ENCODE measurements around the gene ACD. TPM values are rescaled to one million over a fixed set of nuclear protein-coding genes. Genes with fewer than 3 reads are reported as not detected.

The ACD gene
- total RNA-seq, 2 donors from 2014 or later: 29.5 to 38.7 TPM

DNA sequence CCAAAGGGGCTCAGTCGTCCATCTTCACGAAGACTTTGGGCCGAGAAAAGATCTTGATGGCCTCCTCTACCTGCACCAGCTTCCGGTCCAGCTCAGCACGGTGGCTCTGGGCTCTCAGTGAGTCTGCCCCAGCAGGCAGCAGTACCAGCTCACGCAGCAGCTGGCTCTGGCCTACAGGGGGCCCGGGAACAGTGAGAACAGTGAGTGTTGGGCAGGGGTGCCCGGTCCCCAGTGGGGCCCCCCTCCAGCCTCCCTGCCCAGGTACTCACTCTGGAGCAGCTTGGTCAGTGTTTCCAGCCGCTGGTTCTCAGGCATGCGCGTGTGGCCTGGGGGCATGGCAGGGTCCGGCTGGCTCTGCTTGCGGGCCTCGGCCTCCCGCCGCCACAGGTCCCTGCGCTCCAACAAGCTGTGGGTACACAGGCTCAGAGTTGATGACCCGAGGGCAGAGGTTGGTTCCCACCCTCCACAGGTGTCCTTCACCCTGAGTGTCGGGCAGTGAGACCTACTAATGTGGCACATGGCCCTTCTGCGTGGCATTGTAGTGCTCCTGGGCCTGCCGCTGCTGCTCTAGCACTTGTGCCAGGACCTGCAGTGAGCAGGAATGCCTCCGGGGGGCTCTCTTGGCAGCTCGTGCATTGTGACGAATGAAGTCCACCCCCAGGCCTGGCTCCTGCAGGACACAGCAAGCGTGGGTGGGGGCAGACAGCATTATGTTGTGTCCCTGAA is 3.3 kb upstream of the ACD start:
- H3K4me1 Mint-ChIP-seq: peaks cover 34% of the 10 kb centered on the region
- ATAC-seq: no peak
- H3K36me3 Mint-ChIP-seq (ENCODE audit: low read depth): no peaks in the 10 kb centered on the region

DNA sequence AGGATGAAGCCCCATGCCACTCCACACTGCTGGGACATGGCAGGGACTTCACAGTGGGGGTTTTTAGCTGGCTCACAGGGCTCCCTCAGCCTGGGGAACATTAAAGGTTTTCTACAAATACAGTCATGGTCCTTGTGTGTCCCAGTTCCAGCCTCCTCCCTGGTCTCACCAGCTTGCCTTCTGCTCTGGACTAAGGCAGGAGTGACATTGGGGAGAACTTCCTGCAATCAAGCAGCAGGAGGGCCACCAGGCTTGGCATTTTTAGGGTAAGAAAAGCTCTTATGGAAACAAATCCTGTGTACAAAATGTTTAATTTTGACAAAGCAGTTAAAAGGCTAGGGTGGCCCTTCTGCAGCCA is 2.6 kb upstream of the ACD start:
- Mint-ChIP-seq H3K27me3 (no peaks in the 10 kb centered on the region), H3K4me3 (no peak overlapping the region), H3K36me3 (ENCODE audit: low read depth) (no peaks in the 10 kb centered on the region), H3K4me1 (peaks cover 34% of the 10 kb centered on the region), H3K27ac (no peak overlapping the region)
- no peaks in the 10 kb centered on the region for H3K9me3 ChIP-seq (ENCODE audit: control insufficient read depth, low read length, poor library complexity, severe bottlenecking)
- DNase-seq: no peak
- no peak for ATAC-seq

More for the DNA sequence above, 3.3 kb upstream of the ACD start:
- no peak for DNase-seq
- Mint-ChIP-seq H3K27me3 (no peaks in the 10 kb centered on the region), H3K27ac (no peak overlapping the region), H3K4me3 (no peak overlapping the region)
- no peaks in the 10 kb centered on the region for H3K9me3 ChIP-seq (ENCODE audit: control insufficient read depth, low read length, poor library complexity, severe bottlenecking)

DNA sequence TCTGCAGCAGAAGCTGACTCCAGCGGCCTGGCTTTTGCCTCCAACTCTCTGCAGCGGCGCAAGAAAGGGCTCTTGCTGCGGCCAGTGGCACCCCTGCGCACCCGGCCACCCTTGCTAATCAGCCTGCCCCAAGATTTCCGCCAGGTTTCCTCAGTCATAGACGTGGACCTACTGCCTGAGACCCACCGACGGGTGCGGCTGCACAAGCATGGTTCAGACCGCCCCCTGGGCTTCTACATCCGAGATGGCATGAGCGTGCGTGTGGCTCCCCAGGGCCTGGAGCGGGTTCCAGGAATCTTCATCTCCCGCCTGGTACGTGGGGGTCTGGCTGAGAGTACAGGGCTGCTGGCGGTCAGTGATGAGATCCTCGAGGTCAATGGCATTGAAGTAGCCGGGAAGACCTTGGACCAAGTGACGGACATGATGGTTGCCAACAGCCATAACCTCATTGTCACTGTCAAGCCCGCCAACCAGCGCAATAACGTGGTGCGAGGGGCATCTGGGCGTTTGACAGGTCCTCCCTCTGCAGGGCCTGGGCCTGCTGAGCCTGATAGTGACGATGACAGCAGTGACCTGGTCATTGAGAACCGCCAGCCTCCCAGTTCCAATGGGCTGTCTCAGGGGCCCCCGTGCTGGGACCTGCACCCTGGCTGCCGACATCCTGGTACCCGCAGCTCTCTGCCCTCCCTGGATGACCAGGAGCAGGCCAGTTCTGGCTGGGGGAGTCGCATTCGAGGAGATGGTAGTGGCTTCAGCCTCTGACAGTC is 2.0 kb upstream of the ACD start:
- H3K4me1 Mint-ChIP-seq: peaks cover 32% of the 10 kb centered on the region
- no peak for ATAC-seq

DNA sequence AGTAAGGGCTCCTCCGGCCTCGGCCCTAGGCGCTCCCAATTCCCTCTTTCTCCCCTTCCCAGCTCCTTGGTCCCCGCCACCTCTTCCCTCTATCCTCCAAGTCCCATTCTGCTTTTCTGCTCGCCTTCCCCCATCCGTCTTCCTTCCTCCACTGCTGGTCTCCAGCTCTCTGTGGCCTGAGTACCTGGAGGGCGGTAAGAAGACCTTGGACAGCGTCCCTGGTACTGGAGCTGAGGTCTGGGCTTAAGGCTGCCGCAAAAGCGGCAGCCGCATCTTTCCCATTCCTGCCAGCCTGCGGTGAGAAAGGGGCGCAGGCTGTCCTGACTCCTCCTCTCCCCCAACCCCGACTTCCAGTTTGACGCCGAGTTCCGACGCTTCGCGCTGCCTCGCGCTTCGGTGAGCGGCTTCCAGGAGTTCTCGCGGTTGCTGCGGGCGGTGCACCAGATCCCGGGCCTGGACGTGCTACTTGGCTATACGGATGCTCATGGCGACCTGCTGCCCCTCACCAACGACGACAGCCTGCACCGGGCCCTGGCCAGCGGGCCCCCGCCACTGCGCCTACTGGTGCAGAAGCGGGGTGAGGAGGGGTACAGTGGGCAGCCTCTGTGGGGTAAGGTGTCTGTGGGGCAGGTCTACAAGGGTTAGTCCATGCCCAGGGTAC is 1.2 kb upstream of the ACD start:
- peaks cover 29% of the 10 kb centered on the region for H3K4me1 Mint-ChIP-seq
- ATAC-seq (no peak), DNase-seq (no peak)
- H3K9me3 ChIP-seq (ENCODE audit: control insufficient read depth, low read length, poor library complexity, severe bottlenecking): no peaks in the 10 kb centered on the region
- H3K4me3 Mint-ChIP-seq: peak overlapping the region; percentile 96
- H3K27me3 Mint-ChIP-seq: no peaks in the 10 kb centered on the region
- H3K27ac Mint-ChIP-seq: peak overlapping the region; percentile 91
- H3K36me3 Mint-ChIP-seq (ENCODE audit: low read depth): no peaks in the 10 kb centered on the region

More for the DNA sequence above, 2.0 kb upstream of the ACD start:
- DNase-seq: no peak
- peak overlapping the region; percentile 96 for H3K4me3 Mint-ChIP-seq
- no peaks in the 10 kb centered on the region for H3K36me3 Mint-ChIP-seq (ENCODE audit: low read depth)
- H3K27ac Mint-ChIP-seq: peak overlapping the region; percentile 91
- no peaks in the 10 kb centered on the region for H3K27me3 Mint-ChIP-seq
- H3K9me3 ChIP-seq (ENCODE audit: control insufficient read depth, low read length, poor library complexity, severe bottlenecking): no peaks in the 10 kb centered on the region

DNA sequence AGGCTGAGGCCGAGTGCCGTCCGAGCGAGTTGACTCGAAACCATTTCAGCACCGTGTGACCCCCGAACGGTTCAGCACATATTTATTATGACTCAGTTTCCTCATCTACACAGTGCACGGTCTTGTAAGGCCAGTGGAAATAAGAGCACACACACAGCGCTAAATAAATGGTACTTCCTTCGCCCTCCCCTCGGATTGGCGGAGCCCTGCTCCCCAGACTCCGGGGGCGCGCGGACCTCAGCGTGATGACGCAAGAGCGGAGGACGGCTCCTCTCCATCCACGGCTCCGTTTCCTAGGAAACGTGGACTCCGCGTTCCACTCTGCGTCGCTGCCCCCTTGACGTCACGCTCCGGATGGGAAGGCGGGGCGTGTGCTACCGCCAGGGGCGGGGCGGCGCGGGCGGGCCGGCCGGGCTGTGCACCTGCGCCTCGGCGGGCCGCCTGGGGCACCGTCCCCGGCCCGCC is 536 bp upstream of the ACD start, which contains the start of gene PARD6A:
TSS of gene PARD6A (plus strand) at position 397 of the 465 bp plus-strand sequence. CDS start 79 bp downstream, outside the sequence.
- Mint-ChIP-seq H3K4me3 (peak within 1 kb of the TSS; percentile 96), H3K27me3 (no peaks in the 10 kb centered on the region), H3K4me1 (peaks cover 31% of the 10 kb centered on the region), H3K27ac (peak within 1 kb of the TSS; percentile 91), H3K36me3 (ENCODE audit: low read depth) (peaks cover 2% of the 10 kb centered on the region)
- H3K9me3 ChIP-seq (ENCODE audit: control insufficient read depth, low read length, poor library complexity, severe bottlenecking): no peaks in the 10 kb centered on the region
- peak; percentile 90 to 92 (median 91) for DNase-seq
- ATAC-seq: peak; percentile 85

DNA sequence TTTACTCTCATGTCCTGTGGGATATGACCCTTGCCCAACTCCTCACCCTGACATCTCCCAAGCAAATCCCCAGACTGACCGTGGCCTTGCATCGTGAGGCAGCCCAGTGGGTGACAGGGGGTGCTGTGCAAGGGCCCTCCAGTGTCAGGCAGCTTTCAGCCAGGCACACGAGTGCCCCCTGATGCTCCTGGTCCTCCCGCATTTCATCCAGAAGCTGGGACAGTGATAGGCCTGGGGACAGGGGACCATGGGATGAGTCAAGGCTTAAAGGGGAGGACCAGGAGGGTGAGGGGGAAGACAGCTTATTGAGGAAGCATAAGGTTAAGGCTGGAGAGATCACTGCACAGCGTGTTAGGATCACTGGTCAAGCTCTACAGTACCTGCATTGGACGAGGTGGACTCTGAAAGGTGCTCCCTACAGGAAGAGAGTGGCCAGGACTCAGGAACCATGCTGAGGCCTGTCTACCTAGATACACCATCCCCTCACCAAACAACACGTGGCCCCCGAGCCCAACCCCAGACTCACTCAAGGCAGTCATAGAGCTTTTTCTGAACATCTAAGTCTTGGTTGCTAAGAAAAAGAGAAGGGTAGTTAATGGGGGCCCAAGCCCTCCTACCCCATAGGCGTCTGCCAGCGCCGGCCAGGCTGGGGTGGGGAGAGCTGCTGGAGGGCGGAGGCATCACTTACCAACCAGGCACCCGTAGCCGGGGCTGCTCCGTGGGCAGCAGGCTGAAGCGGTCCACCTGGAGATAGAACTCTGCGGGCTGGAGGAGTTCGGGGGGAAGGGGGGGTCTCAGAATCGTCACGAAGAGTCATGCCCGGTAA is 998 bp downstream of the ACD start:
- H3K36me3 Mint-ChIP-seq (ENCODE audit: low read depth): peaks cover 5% of the 10 kb centered on the region
- no peaks in the 10 kb centered on the region for H3K9me3 ChIP-seq (ENCODE audit: control insufficient read depth, low read length, poor library complexity, severe bottlenecking)
- peak overlapping the region; percentile 91 for H3K27ac Mint-ChIP-seq
- peaks cover 21% of the 10 kb centered on the region for H3K4me1 Mint-ChIP-seq
- no peaks in the 10 kb centered on the region for H3K27me3 Mint-ChIP-seq
- DNase-seq (no peak), ATAC-seq (no peak)
- H3K4me3 Mint-ChIP-seq: peak overlapping the region; percentile 96

DNA sequence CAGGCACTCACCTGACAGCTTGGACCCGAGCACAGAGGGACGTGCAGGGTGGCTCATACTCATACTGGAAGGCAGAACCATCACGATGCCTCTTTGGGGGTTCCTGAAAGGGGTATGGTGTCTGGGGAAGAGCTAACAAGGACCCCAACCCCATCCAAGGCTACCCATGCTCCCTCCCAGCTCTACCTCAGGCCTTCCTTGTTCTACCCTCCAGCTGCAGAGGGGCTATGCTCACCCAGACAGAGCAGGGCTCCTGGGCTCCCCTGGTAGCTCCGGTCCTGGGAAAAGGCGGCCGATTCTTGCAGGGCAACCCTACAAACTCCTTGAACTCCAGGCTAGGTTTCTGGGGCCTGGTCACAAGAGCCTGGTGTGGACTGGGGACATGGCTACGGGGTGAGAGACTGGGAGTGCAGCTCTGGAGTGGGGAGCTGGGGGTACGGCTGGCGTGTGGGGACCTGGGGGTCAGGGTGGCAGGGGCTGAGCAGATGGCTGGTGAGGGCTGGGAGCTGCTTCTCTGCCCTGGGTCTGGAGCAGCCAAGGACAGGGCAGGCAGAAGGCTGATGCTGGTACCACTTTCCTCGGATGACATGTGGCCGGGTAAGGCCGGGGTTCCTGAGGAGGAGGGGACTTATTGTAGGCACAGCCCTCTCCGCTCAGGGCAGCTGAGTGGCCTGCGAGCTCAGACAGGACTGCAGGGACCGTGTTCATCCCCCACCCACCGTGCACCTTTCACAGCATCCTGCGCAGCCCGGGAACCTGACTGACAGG is 2.1 kb downstream of the ACD start:
- peak overlapping the region; percentile 91 for H3K27ac Mint-ChIP-seq
- peaks cover 19% of the 10 kb centered on the region for H3K4me1 Mint-ChIP-seq
- no peaks in the 10 kb centered on the region for H3K9me3 ChIP-seq (ENCODE audit: control insufficient read depth, low read length, poor library complexity, severe bottlenecking)
- ATAC-seq (no peak), DNase-seq (no peak)
- no peaks in the 10 kb centered on the region for H3K27me3 Mint-ChIP-seq
- peaks cover 5% of the 10 kb centered on the region for H3K36me3 Mint-ChIP-seq (ENCODE audit: low read depth)
- peak overlapping the region; percentile 96 for H3K4me3 Mint-ChIP-seq

DNA sequence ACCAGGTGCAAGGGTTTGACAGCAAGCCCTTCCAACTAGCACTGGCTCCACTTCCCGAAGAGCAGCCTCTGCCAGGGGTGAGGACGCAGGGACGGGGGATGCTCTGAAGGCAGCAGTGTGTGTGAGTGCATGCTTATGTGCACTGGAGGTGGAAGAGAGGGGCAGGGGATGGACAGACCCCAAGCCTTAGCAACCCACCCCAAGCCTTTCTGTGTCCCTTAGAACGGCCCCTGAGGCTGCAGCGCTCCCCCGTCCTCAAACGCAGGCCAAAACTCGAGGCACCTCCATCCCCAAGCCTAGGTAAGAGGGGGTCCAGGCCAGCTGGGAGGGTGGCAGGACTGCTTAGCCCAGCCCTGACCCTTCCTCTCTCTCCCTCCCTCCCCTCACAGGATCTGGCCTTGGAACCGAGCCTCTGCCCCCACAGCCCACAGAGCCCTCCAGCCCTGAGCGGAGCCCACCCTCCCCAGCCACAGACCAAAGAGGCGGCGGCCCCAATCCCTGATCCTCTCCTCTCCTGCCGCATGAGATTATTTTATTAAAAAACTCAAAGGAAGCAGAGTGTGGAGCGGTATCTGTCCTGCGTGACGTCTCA is 2.9 kb downstream of the ACD start:
- no peak for DNase-seq
- Mint-ChIP-seq H3K4me3 (no peak overlapping the region), H3K27me3 (no peaks in the 10 kb centered on the region), H3K4me1 (peaks cover 20% of the 10 kb centered on the region), H3K27ac (no peak overlapping the region), H3K36me3 (ENCODE audit: low read depth) (peaks cover 5% of the 10 kb centered on the region)
- H3K9me3 ChIP-seq (ENCODE audit: control insufficient read depth, low read length, poor library complexity, severe bottlenecking): no peaks in the 10 kb centered on the region
- no peak for ATAC-seq

DNA sequence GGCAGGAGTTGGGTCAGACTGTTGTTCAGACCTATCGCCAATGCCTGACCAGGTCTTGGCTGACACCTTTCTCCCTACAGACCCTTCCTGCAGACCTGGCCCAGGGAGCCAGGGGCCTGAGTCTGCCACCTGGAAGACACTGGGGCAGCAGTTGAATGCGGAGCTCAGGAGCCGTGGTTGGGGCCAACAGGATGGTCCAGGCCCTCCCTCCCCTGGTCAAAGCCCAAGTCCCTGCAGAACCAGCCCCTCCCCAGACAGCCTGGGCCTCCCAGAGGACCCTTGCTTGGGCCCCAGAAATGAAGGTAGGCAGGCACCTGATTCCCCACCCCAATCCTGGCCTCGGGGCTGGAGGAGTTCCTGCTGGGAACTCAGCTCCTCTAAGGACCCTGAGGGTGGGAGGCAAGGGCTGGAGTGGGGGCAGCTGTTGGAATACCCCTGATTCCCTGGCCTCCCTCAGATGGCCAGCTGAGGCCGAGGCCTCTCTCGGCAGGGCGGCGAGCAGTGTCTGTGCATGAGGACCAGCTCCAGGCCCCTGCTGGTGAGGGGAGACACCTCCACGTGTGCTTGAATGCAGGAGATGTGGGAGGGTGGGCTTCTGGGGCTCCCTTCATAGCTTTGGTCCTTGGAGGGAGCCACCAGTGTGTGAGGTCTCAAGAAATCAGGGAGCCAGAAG is 3.6 kb downstream of the ACD start:
- no peaks in the 10 kb centered on the region for H3K9me3 ChIP-seq (ENCODE audit: control insufficient read depth, low read length, poor library complexity, severe bottlenecking)
- no peaks in the 10 kb centered on the region for H3K27me3 Mint-ChIP-seq
- peaks cover 18% of the 10 kb centered on the region for H3K4me1 Mint-ChIP-seq
- no peak overlapping the region for H3K4me3 Mint-ChIP-seq
- no peak for ATAC-seq
- H3K36me3 Mint-ChIP-seq (ENCODE audit: low read depth): peaks cover 5% of the 10 kb centered on the region
- H3K27ac Mint-ChIP-seq: no peak overlapping the region
- no peak for DNase-seq

DNA sequence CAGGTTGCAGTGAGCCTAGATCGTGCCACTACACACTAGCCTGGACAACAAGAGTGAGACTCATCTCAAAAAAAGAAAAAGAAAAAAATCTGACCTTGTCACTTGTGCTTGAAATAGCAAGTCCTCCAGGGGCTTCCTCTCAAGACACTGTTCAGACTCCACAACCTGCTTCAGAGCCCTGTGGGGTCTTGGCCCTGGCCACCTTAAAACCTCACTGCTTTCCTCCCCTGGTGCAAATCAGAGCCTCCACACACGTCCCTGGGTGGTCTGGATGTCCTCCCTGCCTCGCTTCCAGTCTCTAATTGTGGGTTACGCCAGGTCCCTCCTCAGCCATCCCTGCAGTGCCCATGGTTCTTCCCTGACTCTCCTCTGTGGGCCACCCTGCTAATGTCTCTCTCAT is 4.7 kb downstream of the ACD start:
- ATAC-seq (no peak), DNase-seq (no peak)
- peaks cover 10% of the 10 kb centered on the region for H3K36me3 Mint-ChIP-seq (ENCODE audit: low read depth)
- H3K9me3 ChIP-seq (ENCODE audit: control insufficient read depth, low read length, poor library complexity, severe bottlenecking): no peaks in the 10 kb centered on the region
- H3K4me1 Mint-ChIP-seq: peaks cover 18% of the 10 kb centered on the region
- no peaks in the 10 kb centered on the region for H3K27me3 Mint-ChIP-seq
- peak overlapping the region; percentile 49 for H3K27ac Mint-ChIP-seq
- H3K4me3 Mint-ChIP-seq: no peak overlapping the region

DNA sequence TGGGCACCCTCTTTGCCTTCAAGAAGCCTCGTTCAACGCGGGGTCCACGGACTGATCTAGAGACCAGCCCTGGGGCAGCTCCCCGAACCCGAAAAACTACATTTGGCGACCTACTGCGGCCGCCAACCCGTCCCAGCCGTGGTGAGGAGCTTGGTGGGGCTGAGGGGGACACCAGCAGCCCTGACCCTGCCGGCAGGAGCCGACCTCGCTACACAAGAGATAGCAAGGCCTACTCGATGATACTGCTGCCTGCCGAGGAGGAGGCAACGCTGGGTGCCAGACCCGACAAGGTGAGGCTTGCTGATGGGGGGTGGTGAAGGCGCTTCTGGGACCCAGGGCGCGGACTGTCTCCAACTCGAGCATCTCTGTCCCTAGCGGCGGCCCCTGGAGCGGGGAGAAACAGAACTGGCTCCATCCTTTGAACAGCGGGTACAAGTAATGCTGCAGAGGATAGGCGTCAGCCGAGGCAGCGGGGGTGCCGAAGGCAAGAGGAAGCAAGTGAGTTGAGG is 5.6 kb downstream of the ACD start:
- Mint-ChIP-seq H3K36me3 (ENCODE audit: low read depth) (peaks cover 13% of the 10 kb centered on the region), H3K4me1 (peaks cover 21% of the 10 kb centered on the region)

More for the DNA sequence above, 5.6 kb downstream of the ACD start:
- no peak for ATAC-seq
- no peak for DNase-seq
- Mint-ChIP-seq H3K27ac (no peak overlapping the region), H3K27me3 (no peaks in the 10 kb centered on the region), H3K4me3 (no peak overlapping the region)
- H3K9me3 ChIP-seq (ENCODE audit: control insufficient read depth, low read length, poor library complexity, severe bottlenecking): no peaks in the 10 kb centered on the region

Data from T-helper 17 cell (primary cell).